Measurements from ENCODE around the gene CTU2.

DNA sequence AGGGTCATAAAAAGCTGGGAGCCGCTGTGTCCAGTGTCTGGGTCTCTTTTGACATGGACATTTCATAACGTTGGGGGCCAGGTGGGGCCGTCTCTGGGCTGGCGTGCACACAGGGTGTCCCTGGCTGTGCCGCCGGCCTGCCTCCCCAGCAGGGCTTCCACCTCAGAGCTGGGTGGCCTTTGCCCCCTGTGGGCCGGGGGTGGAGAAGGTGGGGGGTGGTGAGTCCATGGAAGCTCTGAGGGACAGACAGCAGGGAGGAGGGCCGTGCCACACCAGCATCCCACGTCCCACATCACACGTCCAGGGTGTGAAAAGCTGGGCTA lies 19.1 kb upstream of the CTU2 start:
- TF ChIP-seq NFIC (IDR thresholded peaks at IDR 0.05; ENCODE audit: borderline replicate concordance) = no peak
- TF ChIP-seq SMC3 (IDR thresholded peaks at IDR 0.05; ENCODE audit: low read depth, low read length) = no peak
- TF ChIP-seq FOXJ3 (CRISPR knock-in tag; IDR thresholded peaks at IDR 0.05) = no peak
- TF ChIP-seq, protein P1, sequence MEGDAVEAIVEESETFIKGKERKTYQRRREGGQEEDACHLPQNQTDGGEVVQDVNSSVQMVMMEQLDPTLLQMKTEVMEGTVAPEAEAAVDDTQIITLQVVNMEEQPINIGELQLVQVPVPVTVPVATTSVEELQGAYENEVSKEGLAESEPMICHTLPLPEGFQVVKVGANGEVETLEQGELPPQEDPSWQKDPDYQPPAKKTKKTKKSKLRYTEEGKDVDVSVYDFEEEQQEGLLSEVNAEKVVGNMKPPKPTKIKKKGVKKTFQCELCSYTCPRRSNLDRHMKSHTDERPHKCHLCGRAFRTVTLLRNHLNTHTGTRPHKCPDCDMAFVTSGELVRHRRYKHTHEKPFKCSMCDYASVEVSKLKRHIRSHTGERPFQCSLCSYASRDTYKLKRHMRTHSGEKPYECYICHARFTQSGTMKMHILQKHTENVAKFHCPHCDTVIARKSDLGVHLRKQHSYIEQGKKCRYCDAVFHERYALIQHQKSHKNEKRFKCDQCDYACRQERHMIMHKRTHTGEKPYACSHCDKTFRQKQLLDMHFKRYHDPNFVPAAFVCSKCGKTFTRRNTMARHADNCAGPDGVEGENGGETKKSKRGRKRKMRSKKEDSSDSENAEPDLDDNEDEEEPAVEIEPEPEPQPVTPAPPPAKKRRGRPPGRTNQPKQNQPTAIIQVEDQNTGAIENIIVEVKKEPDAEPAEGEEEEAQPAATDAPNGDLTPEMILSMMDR (IDR thresholded peaks at IDR 0.05) = no peak
- TF ChIP-seq, protein P2, sequence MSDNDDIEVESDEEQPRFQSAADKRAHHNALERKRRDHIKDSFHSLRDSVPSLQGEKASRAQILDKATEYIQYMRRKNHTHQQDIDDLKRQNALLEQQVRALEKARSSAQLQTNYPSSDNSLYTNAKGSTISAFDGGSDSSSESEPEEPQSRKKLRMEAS (IDR thresholded peaks at IDR 0.05; ENCODE audit: low read depth) = no peak
- no peak for TF ChIP-seq EZH2phosphoT487 (IDR thresholded peaks at IDR 0.05; ENCODE audit: borderline replicate concordance, low read depth)
- no peak for TF ChIP-seq POLR2AphosphoS5 (IDR thresholded peaks at IDR 0.05; ENCODE audit: low read depth, low read length)
- TF ChIP-seq TEAD4 (IDR thresholded peaks at IDR 0.05; ENCODE audit: borderline replicate concordance, insufficient read depth) = no peak
- no peak for TF ChIP-seq TAF1 (IDR thresholded peaks at IDR 0.05; ENCODE audit: borderline replicate concordance, low read depth, low read length)
- no peak for TF ChIP-seq RFX5 (IDR thresholded peaks at IDR 0.05; ENCODE audit: low read length)
